ENCODE data around the gene CXXC5.
A peak's percentile ranks its signal among the peaks of the same experiment; 100 is the strongest.

The CXXC5 gene

DNA sequence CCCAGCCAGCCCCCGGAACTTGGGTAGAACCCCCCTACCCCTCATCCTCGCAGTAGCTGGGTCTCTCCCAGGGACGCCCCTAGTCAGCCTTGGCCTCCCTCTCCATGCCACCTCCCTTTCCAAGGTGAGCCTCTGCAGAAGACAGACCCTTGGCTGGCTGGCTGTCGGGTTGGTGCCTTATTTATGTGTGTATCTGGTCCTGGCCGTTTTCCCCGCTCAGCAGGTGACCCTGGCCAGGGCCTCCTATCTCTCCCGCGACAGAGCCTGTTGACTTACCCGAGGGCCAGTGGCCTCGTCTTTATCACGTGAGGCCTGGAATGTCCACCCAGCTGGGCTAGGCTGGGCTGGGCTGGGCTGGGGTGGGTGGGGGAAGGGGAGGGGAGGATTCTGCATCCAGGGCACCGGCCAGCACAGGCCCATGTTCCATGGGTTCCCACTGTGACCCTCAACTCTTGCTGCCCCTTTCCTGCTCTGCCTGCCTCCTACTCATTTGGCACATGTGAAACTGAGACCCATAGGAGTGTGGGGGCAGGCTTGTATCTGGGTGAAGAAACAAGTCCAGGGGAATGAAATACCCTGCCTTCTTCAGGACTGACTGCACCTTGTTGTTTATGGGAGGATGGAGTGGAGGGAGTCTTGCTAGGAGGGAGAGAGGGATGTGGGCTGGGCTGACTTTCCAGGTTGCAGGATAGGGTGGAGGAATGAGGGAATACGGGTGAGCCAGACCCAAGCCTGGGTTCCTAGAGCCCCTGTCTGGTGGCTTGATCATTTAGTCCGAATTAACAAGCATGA lies 3.1 kb downstream of the CXXC5 start:
- no peak for DNase-seq (ENCODE audit: low read depth)

DNA sequence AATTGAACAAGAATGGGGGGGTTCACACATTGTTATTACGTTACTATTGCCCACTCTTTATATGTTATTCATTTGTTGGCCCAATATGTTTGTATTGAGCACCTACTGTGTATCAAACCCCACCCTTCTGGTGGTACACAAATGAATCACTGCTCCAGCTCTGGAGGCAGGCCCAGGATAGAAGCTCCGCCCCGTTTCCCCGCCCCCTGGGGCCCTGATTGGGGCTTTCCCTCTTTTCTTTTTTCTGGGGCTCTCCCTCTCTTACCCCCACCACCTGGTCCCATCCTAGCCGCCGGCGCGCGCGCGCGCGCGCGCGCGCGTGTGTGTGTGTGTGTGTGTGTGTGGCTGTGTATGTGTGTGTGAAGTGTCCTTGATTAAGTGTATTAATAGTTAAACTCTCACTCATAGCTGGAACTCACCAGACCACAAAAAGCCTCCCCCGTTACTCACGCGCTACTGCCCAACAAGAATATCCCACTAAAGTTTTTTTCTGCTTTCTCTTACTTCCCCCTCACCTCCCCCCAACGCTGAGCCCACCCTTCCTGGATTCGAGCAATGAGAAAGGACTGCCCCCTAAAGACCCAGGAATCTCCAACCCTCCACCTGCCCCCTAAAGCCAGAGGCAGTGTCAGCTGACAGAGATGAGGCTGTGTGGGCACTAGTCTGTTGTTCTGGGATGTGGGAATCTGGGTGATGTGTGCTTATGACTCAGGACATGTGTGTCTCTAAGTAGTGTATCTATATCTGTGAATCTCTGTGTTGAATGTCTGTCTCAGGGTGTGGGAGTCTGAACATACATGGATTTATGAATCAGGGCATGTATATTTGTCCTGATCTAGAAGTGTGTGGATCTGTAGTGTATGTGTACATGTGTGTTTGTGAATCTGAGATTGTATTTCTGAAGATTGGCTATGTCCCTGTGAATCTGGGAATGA lies 4.0 kb downstream of the CXXC5 start:
- DNase-seq (ENCODE audit: low read depth) = peak; percentile 59

- DNase-seq (ENCODE audit: low read depth) = no peak
Observed at GRCh38 chr5:139652788-139653241, 4.7 kb downstream of the CXXC5 start.

DNA sequence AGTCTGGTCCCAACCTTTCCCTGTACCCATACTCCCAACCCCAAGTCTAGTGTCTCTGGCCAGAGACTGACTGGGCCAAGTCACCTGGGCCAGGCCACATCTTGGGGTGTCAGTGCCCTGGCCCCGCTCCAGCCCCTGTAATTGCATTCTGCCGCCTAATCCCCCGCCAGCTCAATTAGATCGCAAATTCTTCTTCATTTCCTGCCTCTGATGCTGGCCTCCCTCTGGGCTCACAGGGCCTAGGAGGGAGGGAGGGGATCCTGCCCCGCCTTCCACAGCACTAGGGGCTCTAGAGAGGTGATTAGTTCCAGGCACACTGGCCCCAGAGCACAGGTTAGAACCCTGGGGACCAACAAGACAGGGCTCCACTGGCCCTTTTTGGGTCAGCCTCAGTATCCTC lies 5.5 kb downstream of the CXXC5 start:
- no peak for DNase-seq (ENCODE audit: low read depth)

DNA sequence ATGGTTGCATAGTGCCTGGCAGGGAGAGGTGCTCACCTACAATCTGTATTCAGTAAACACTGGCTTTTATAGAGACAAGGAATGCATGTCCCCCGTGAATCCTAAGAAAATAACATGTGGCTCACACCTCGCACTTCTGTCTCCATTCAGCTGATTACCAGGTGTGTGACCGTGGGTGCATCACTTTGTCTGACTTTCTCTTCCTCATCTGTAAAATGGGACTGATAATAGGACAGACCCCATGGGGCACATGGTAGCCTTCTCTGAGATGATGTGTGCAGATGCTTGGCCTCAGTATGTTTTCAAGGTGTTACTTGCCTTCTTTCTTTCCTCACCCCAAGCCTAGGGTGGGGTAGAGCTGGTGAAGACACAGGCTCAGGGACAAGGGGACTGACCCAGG lies 6.3 kb downstream of the CXXC5 start:
- no peak for DNase-seq (ENCODE audit: low read depth)

- no peak for DNase-seq (ENCODE audit: low read depth)
Observed at GRCh38 chr5:139654871-139655491, 6.8 kb downstream of the CXXC5 start.

- no peak for DNase-seq (ENCODE audit: low read depth)
Observed at GRCh38 chr5:139655727-139656271, 7.7 kb downstream of the CXXC5 start.

DNA sequence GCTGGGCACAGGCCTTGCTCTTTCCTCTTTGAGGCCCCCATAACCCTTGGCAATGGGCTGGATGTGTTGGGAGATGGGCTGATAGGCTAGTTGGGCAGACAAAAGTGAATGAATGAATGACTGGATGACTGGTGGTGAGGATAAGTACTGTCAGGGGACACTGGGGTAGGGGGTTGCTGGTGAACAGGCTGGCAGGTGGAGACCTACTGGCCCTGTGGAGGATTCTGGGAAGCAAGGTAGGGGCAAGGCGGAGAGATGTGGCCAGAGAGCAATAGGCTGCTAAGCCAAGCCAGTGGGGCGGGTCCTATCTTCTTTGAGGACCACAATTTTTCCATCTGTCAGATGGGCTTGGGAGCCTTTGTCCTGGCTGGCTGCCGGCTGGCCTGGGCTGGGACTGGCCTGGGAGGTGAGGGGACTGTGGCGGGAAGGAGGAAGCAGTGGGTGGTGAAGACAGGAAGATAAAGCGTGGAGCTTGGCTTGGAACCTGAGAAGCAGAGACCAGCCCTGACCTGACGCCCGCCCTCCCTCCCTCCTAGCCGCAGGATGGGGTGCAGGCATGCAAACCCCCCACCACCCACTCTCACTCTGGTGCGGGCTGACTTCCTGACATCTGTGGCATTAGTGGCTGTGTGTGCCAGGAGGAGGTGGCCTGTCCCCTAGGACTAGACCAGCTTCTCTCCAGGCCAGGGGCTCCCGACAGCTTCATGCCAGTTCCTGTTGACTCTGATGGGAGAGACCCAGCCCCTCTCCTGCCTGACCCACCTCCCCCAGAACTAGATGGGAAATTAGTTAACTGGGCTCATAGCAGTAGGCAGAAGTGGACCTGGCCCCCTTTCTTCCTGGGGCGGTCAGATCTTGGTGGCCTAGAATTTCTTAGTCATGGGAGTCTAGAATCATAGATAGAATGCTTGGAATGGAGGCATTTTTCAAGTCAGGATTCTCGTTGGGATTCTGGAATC lies 9.5 kb downstream of the CXXC5 start:
- DNase-seq (ENCODE audit: low read depth) = no peak

DNA sequence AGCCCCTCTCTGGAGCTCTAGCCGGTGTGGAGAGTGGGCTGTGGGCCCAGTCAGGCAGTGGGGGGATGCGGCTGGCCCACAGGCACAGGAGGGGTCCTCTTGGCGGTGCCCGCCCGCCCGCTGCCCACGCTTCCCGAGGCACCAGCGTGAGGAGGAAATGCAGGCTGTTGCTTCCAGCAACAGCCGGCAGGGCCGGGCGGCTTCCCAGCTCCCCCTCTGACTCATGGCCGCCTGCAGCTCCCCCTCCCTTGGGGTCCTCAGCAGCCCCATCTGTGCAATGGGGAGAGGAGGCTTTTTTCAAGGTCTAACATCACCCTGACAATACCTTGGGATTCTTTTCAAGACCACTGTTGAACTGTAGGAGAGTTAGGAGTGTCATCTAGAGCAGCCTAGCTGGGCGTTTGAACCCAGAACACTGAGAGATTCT lies 10.4 kb downstream of the CXXC5 start:
- DNase-seq (ENCODE audit: low read depth) = no peak

DNA sequence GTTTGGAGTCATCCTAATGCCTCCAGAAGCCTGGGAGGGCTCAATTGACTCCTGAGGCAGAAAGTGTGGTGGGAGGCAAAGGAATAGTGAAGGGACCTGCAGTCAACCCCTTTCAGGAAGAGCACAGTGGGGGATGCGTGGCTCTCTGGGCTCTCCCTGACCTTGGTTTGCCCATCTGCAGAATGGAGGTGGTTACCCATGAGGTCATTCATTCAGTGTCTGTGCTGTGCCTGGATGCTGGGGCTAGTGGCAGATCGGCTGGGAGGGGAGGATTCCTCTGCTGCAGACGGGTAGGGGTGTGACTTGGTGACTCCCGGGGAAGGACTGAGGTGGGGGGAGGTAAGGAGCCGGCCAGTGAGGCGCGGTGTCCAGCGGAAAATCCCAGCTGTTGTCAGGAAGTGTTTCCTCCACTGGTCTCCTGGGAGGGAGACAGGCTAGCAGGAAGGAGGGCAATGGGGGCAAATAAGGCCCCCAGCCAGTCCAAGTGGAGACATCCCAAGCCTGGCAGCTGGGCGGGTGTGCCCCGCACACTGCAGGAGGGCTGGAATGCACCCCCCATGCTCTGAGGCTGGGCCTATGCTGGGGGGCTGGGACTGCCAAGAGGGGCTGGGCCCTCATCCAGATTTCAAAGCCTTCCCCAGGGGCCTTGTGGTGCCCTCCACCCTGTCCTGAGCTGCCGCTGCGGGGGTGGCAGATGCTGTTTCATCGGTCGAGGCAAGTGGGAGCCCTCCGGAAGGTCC lies 10.9 kb downstream of the CXXC5 start:
- no peak for DNase-seq (ENCODE audit: low read depth)

- DNase-seq (ENCODE audit: low read depth) = no peak
Observed at GRCh38 chr5:139659695-139660101, 11.5 kb downstream of the CXXC5 start.

DNA sequence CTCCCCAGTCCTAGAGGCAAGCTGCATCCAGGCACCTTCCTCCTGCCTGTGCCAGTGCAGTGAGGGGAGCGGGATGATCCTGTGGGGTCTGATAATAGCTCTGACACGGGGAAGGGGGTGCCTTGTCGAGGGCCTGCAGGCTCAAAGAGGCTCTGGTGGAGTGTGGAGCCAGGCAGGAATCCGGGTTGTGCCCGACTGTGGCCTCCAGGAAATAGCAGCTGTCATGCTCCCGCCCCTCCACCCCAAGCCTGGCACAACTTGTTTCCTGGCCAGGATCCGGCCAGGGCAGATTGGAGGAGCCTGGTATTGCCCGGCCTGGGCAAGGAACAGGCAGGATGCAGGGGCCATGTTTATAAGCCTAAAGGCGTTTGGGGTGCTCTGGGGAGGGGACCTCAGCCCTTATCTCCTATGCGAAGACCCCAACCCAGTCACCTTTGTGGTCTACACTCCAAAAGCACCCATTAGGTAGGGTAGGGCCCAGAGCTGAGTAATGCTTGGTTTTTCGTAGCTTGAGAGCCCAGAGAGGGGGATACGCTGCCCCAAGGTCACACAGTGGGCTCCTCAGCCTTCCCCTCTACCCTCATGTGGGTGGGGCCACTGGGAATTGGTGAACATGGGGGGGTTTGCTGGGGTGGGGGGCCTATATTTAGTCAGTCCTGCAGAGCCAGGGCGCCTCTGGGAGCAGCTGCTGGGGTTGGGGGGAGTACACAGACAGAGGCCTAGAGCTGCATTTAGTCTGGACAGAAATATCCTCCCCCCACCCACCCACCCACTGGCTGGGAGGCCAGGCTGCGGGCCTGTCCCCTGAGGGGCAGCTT lies 12.2 kb downstream of the CXXC5 start:
- no peak for DNase-seq (ENCODE audit: low read depth)

DNA sequence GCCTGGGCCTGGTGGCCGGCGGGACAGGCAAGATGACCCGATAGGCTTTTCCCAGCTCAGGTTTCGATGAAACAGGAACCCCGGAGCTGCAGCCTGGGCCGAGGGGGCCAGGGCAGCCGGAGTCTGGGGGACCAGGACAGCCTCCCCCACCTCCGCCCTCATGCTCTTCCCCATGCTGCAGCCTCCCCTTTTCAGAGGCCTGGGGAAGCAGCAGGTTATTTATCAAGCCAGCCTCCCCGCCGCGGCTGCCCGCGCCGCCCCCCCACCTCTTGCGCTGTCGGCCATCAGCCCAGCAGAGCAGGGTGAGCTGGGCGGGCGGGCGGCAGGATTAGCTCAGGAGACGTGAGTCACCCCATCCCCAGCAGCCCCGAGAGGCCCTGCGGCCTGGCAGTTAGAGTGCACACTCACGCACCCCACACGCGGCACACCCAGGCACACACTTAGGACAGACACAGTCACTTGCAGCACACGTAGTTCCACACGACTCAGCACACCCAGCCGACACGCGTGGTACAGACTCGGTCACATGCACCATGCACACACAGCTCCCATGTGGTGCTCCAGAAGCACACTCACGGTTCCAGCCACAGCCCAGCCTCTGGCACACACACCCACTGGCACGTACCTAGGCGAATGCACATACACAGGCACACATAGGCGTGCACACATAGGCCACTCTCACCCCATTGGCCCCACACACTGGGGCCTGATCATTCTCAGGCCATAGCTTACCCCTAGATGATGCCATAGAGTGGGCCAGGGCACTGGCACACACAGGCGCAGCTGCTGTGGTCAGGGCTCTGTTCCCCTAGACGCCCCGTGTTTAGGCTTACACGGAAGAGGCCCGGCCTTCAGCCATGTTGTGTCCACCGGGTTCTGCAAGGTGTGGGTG lies 13.0 kb downstream of the CXXC5 start:
- DNase-seq (ENCODE audit: low read depth) = no peak

DNA sequence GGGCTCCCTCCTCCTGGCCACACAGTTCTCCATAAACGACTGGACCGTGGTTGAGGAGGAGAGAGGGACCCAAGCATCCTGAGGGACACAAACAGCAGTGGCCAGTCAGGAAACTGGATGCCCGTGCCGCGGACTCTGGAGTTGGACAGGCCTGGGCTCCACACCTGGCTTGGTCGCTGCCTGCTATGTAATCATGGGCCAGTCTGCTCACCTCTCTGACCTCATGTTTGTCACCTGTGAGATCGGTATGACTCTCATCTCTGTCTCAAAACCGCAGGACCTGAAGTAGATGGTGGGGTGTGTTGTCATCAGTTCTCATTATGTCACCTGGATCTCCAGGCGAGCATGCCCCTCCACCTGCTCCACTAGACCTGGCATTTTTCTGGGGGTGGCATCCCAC lies 14.5 kb downstream of the CXXC5 start:
- DNase-seq (ENCODE audit: low read depth) = no peak

GRCh38 chr5:139663207-139664085 lies 15.3 kb downstream of the CXXC5 start:
- no peak for DNase-seq (ENCODE audit: low read depth)

GRCh38 chr5:139664086-139664693 lies 16.0 kb downstream of the CXXC5 start:
- no peak for DNase-seq (ENCODE audit: low read depth)
